ENCODE data around the gene MAP6. TPM values are rescaled to one million over a fixed set of nuclear protein-coding genes. Genes with fewer than 3 reads are reported as not detected.

Gene MAP6
- total and polyA plus RNA-seq, 9 of the 15 experiments (the other 6 are each of a cell fraction or from before 2014, with no cell fraction given), result not detected

GRCh38 chr11:75556275-75556674 is 112.6 kb downstream of the MAP6 start:
- BruUV-seq (replicated peaks), result no TSS peak
- intact Hi-C loops (cut with micrococcal nuclease) (no loop called here), in situ Hi-C loops (cut with MboI) (no loop called here)
- no peak for TF ChIP-seq ZNF717 (CRISPR knock-in tag; IDR thresholded peaks at IDR 0.05)
- TF ChIP-seq ZNF583 (CRISPR knock-in tag; IDR thresholded peaks at IDR 0.05), result no peak
- no peak for TF ChIP-seq FOXJ2 (tag; IDR thresholded peaks at IDR 0.05)
- TF ChIP-seq, protein P1, sequence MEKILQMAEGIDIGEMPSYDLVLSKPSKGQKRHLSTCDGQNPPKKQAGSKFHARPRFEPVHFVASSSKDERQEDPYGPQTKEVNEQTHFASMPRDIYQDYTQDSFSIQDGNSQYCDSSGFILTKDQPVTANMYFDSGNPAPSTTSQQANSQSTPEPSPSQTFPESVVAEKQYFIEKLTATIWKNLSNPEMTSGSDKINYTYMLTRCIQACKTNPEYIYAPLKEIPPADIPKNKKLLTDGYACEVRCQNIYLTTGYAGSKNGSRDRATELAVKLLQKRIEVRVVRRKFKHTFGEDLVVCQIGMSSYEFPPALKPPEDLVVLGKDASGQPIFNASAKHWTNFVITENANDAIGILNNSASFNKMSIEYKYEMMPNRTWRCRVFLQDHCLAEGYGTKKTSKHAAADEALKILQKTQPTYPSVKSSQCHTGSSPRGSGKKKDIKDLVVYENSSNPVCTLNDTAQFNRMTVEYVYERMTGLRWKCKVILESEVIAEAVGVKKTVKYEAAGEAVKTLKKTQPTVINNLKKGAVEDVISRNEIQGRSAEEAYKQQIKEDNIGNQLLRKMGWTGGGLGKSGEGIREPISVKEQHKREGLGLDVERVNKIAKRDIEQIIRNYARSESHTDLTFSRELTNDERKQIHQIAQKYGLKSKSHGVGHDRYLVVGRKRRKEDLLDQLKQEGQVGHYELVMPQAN (IDR thresholded peaks at IDR 0.05; ENCODE audit: borderline replicate concordance), result no peak
- TF ChIP-seq NR2C2 (CRISPR knock-in tag; IDR thresholded peaks at IDR 0.05), result no peak
- TF ChIP-seq NR2C2 (tag; IDR thresholded peaks at IDR 0.05), result no peak
- no peak for TF ChIP-seq SFPQ (IDR thresholded peaks at IDR 0.05; ENCODE audit: low read depth, low read length)
- TF ChIP-seq ZNF785 (CRISPR knock-in tag; IDR thresholded peaks at IDR 0.05), result no peak
- no peak for TF ChIP-seq ZBTB7A (IDR thresholded peaks at IDR 0.05; ENCODE audit: borderline replicate concordance, control insufficient read depth, low read depth, low read length)
- TF ChIP-seq NUFIP1 (IDR thresholded peaks at IDR 0.05; ENCODE audit: partially characterized antibody), result no peak
- Histone ChIP-seq H3K9me3 (replicated peaks; ENCODE audit: control insufficient read depth, insufficient read depth, low read depth, low read length) (no peaks in the 10 kb centered on the region), H3K36me3 (ENCODE audit: control insufficient read depth, insufficient read depth, low read length) (no peaks in the 10 kb centered on the region), H3K79me2 (ENCODE audit: control insufficient read depth, insufficient read depth, low read length) (no peaks in the 10 kb centered on the region), H4K20me1 (replicated peaks; ENCODE audit: control insufficient read depth, insufficient read depth, low read length) (no peaks in the 10 kb centered on the region), H3K9ac (ENCODE audit: insufficient read depth in 1 of 2, low read depth in 2 of 2, low read length in 2 of 2) (no peak overlapping the region), H3K4me2 (ENCODE audit: insufficient read depth, low read length) (no peak overlapping the region), H2AFZ (ENCODE audit: low read depth, low read length) (0 out of 2 replicates have a peak overlapping the region, but pooled peaks have one; percentile 30), H3K4me1 (replicated peaks in 1 of 2; ENCODE audit: control insufficient read depth in 2 of 2, insufficient read depth in 2 of 2, low read length in 2 of 2) (peaks cover 47 to 58% of the 10 kb centered on the region in 2 experiments), H3K27me3 (ENCODE audit: control insufficient read depth in 2 of 2, insufficient read depth in 2 of 2, low read length in 2 of 2) (no peaks in the 10 kb centered on the region), H3K27ac (ENCODE audit: extremely low read depth, low read depth, low read length) (no peak overlapping the region), H3K4me3 (no peak overlapping the region), H3K9me1 (ENCODE audit: control insufficient read depth, insufficient read depth, low read length) (no peaks in the 10 kb centered on the region)
- no peak for ATAC-seq
- WGBS (ENCODE audit: insufficient coverage, low coverage, missing lambda C conversion rate), result 72% methylated on average over 3 of the region's 3 CpGs
- CTCF ChIA-PET (ENCODE audit: low intra/inter-chr PET ratio), result no interaction called here
- no peak for DNase-seq (ENCODE audit: extremely low read depth in 1 of 4, low spot score in 3 of 4)
- POLR2A ChIA-PET, result no interaction called here
- no peak for FAIRE-seq

All from K562 (cell line).